Spleen (tissue), 11 donors: ENCODE measurements around the gene LRP2. TPM values are rescaled to one million over a fixed set of nuclear protein-coding genes. Genes with fewer than 3 reads are reported as not detected.

Experiments
- DNase-seq: peaks from one replicate; pipeline ENCODE4 v3.0.0-alpha.2; 2020
- H3K27ac ChIP-seq, 8 donors: fragments of 200-600 bp; sonication (generic) in 7 of 8; 1 replicate in 4 of 8; 2 replicates in 4 of 8; pipeline versions ENCODE4 v1.5.0 to v1.8.0; 2016 to 2021; ENCODE audit warnings: inconsistent platforms in 4 of 8, mild to moderate bottlenecking in 4 of 8, moderate library complexity in 1 of 8
- H3K27me3 ChIP-seq, 7 donors: fragments of 200-600 bp; sonication (generic) in 6 of 7; replicated peaks in 1 of 7; 1 replicate in 4 of 7; 2 replicates in 3 of 7; pipeline versions ENCODE4 v1.5.0 to v1.8.0; 2016 to 2021; ENCODE audit warnings: inconsistent platforms in 3 of 7, mild to moderate bottlenecking in 1 of 7
- H3K36me3 ChIP-seq, 6 donors: fragments of 200-600 bp; sonication (generic) in 5 of 6; 1 replicate in 4 of 6; 2 replicates in 2 of 6; pipeline versions ENCODE4 v1.5.0 to v1.8.0; 2016 to 2021; ENCODE audit warnings: inconsistent platforms in 2 of 6
- H3K4me1 ChIP-seq, 6 donors: fragments of 200-600 bp; sonication (generic) in 5 of 6; 1 replicate in 3 of 6; 2 replicates in 3 of 6; pipeline versions ENCODE4 v1.5.0 to v1.8.0; 2016 to 2021; ENCODE audit warnings: inconsistent platforms in 3 of 6
- H3K4me3 ChIP-seq, 8 donors: fragments of 200-600 bp; sonication (generic) in 7 of 8; 1 replicate in 4 of 8; 2 replicates in 4 of 8; pipeline versions ENCODE4 v1.5.0 to v1.8.0; 2016 to 2021; ENCODE audit warnings: inconsistent platforms in 4 of 8, mild to moderate bottlenecking in 4 of 8, moderate library complexity in 2 of 8
- H3K9me3 ChIP-seq, 8 donors: fragments of 200-600 bp; sonication (generic) in 7 of 8; 1 replicate in 4 of 8; 2 replicates in 4 of 8; pipeline versions ENCODE4 v1.5.0 to v1.8.0; 2016 to 2021; ENCODE audit warnings: inconsistent platforms in 4 of 8
- CTCF ChIP-seq, 11 experiments: fragments of 200-600 bp in 7 of 11; fragments of 450-650 bp in 4 of 11; sonication (generic) in 4 of 11; IDR thresholded peaks in 8 of 11; conservative IDR thresholded peaks in 3 of 11; 1 replicate in 7 of 11; 2 replicates in 4 of 11; pipeline versions ENCODE4 v1.4.0 to v1.8.0; 2016 to 2021; ENCODE audit warnings: antibody characterized with exemption in 11 of 11, inconsistent platforms in 4 of 11, mild to moderate bottlenecking in 1 of 11
- POLR2A ChIP-seq, 3 donors: fragments of 450-650 bp; IDR thresholded peaks; one replicate each; pipeline ENCODE4 v1.5.1; 2017; ENCODE audit warnings: antibody characterized with exemption in 3 of 3, mild to moderate bottlenecking in 1 of 3
- POLR2AphosphoS5 ChIP-seq, 3 donors: sonication (generic); formaldehyde crosslinking; IDR thresholded peaks; one replicate each; pipeline ENCODE4 v1.5.1; 2017; ENCODE audit warnings: antibody characterized with exemption in 3 of 3
- WGBS, 5 donors: extraction: QIAGEN DNeasy Blood & Tissue Kit in 3 of 5; methylation state at CpG; one replicate each; pipeline versions ENCODE4 v1.1.5 to v1.1.7; 2013 to 2018; 5-methylcytosine and 5-hydroxymethylcytosine counted together
- intact Hi-C: fragments of 100-400 bp; cut with DNase I; formaldehyde crosslinking; loops from one replicate; pipeline ENCODE4 v1.15.0; 2023; ENCODE audit warnings: low total_unique reads
- polyA plus RNA-seq, 3 donors: library from polyadenylated mRNA; stranded (reverse); fragments of 200-250 nt; gene quantifications; one replicate each; pipeline ENCODE4 v1.2.1, GENCODE V29; 2013
- total RNA-seq, 7 donors: library from RNA; depleted of rRNA in 3 of 7; stranded (reverse); fragments of >200 nt in 3 of 7; fragmentation: NEBNext Ultra II Directional in 4 of 7; extraction: Animal tissue kit (Norgen Biotek cat#: 25700) in 4 of 7; gene quantifications; one replicate each; pipeline versions ENCODE4 v1.1.0 to v1.2.1, GENCODE V29; 2016 to 2021
- donor health status: healthy with polysubstance abuse.
- donor health status: DM: no; HTN: no; CAD: no; lungs with moderate emphysema.
- donor health status: DM: no; HTN: no; CAD: no.
- donor health status: Bipolar disorder and iron deficiency.
- donor health status: healthy.
- donor health status: DM: no; HTN: no; CAD: no.
- donor health status: DM: yes; HTN: yes; CAD: no.

The LRP2 gene
- total and polyA plus RNA-seq, 10 donors = not detected

GRCh38 chr2:169110916-169111315 is 251.4 kb downstream of the LRP2 start:
- Histone ChIP-seq H3K4me1 (peaks cover 0 to 52% (median 45%) of the 10 kb centered on the region in 6 donors), H3K36me3 (no peaks in the 10 kb centered on the region), H3K4me3 (no peak overlapping the region), H3K27ac (no peak overlapping the region), H3K27me3 (peaks cover 0 to 17% (median 0%) of the 10 kb centered on the region in 7 donors), H3K9me3 (no peaks in the 10 kb centered on the region)
- DNase-seq = no peak
- intact Hi-C loops = no loop called here
- 26 to 38% (median 29%) methylated on average over 16 to 18 of the region's 18 CpGs for WGBS, 5 donors
- TF ChIP-seq POLR2AphosphoS5 (IDR thresholded peaks at IDR 0.05) (no peak), CTCF (IDR thresholded peaks at IDR 0.05 in 8 of 11, conservative IDR thresholded peaks at IDR 0.05 in 3 of 11) (no peak), POLR2A (IDR thresholded peaks at IDR 0.05) (no peak)

GRCh38 chr2:169110419-169110818 is 251.9 kb downstream of the LRP2 start:
- Histone ChIP-seq H3K9me3 (no peaks in the 10 kb centered on the region), H3K27ac (no peak overlapping the region), H3K4me3 (no peak overlapping the region), H3K36me3 (no peaks in the 10 kb centered on the region), H3K27me3 (peaks cover 0 to 17% (median 0%) of the 10 kb centered on the region in 7 donors), H3K4me1 (peaks cover 0 to 57% (median 49%) of the 10 kb centered on the region in 6 donors)
- intact Hi-C loops = no loop called here
- WGBS, 5 donors = 73 to 81% (median 76%) methylated on average over 6 to 7 of the region's 7 CpGs
- TF ChIP-seq POLR2AphosphoS5 (IDR thresholded peaks at IDR 0.05) = no peak
- TF ChIP-seq CTCF (IDR thresholded peaks at IDR 0.05 in 8 of 11, conservative IDR thresholded peaks at IDR 0.05 in 3 of 11) = no peak
- TF ChIP-seq POLR2A (IDR thresholded peaks at IDR 0.05) = no peak
- DNase-seq = no peak

- Histone ChIP-seq H3K4me3 (no peak overlapping the region), H3K36me3 (no peaks in the 10 kb centered on the region), H3K27me3 (peaks cover 0 to 17% (median 0%) of the 10 kb centered on the region in 7 donors), H3K9me3 (no peaks in the 10 kb centered on the region), H3K27ac (peak overlapping the region in 4 of 8 donors; percentile 73 to 89 (median 86)), H3K4me1 (peaks cover 0 to 64% (median 51%) of the 10 kb centered on the region in 6 donors)
- intact Hi-C loops = no loop called here
- TF ChIP-seq POLR2A (IDR thresholded peaks at IDR 0.05) (no peak), POLR2AphosphoS5 (IDR thresholded peaks at IDR 0.05) (no peak), CTCF (IDR thresholded peaks at IDR 0.05 in 8 of 11, conservative IDR thresholded peaks at IDR 0.05 in 3 of 11) (peak; percentile 64 to 92 (median 86))
- WGBS, 5 donors = 49 to 57% (median 54%) methylated on average over 21 of the region's 21 CpGs
- DNase-seq = peak; percentile 90
These were observed 252.6 kb downstream of the LRP2 start for GRCh38 chr2:169109502-169110409.
